GM12878 (cell line): ENCODE measurements around the gene ZNF566. TPM values are rescaled to one million over a fixed set of nuclear protein-coding genes. Genes with fewer than 3 reads are reported as not detected.

Experiments
- ATAC-seq: fragments of 200-7000 bp; cut with Tn5 transposase; 3 replicates; pipeline ENCODE4 v1.9.1; 2020; ENCODE audit warnings: mild to moderate bottlenecking, moderate library complexity
- BruUV-seq: library from RNA; stranded (reverse); fragments of 400-500 nt; replicated peaks from 2 replicates; lab custom pipeline; 2021; lab: Mats Ljungman, UMichigan
- CTCF ChIA-PET: fragments of 300-600 bp; sonication (Branson Sonifier 250); formaldehyde crosslinking; extraction: SDS; loops from one replicate; lab custom pipeline; 2021; ENCODE audit warnings: inconsistent platforms; lab: Yijun Ruan, JAX
- POLR2A ChIA-PET: fragments of 350-600 bp; formaldehyde crosslinking; extraction: SDS; loops from one replicate; lab custom pipeline; 2021; ENCODE audit warnings: inconsistent platforms; lab: Charles Lee
- RAD21 ChIA-PET: fragments of 300-600 bp; sonication (Branson Sonifier 250); formaldehyde crosslinking; loops from one replicate; lab custom pipeline; 2023; ENCODE audit warnings: antibody characterized with exemption; ENCODE audit not compliant: unreplicated experiment; lab: Charles Lee
- SMC1A ChIA-PET: fragments of 300-600 bp; sonication (Branson Sonifier 250); formaldehyde crosslinking; loops from one replicate; lab custom pipeline; 2023; ENCODE audit not compliant: unreplicated experiment, uncharacterized antibody; lab: Charles Lee
- DNase-seq: peaks from one replicate; pipeline ENCODE4 v3.0.0-alpha.2; 2011; ENCODE audit warnings: low read depth, low spot score
- FAIRE-seq: peaks from 3 replicates; lab custom pipeline; 2011; peaks lifted over from hg19 to GRCh38; lab: Jason Lieb, UNC
- H2AFZ ChIP-seq: 2 replicates; pipeline ENCODE4 v1.6.0; 2011; ENCODE audit warnings: low read depth, low read length, control low read depth; ENCODE audit not compliant: control insufficient read depth
- H3K27ac ChIP-seq: 2 replicates; pipeline ENCODE4 v1.5.1; 2011; ENCODE audit warnings: control low read depth; ENCODE audit not compliant: control insufficient read depth, insufficient read depth
- H3K27me3 ChIP-seq, 2 experiments: replicated peaks in 1 of 2; 2 replicates each; pipeline versions ENCODE4 v1.6.0 to v1.6.1; 2011; ENCODE audit warnings: low read length in 1 of 2; ENCODE audit not compliant: control insufficient read depth in 2 of 2, insufficient read depth in 2 of 2
- H3K36me3 ChIP-seq, 2 experiments: 2 replicates each; pipeline ENCODE4 v1.5.1; 2011; ENCODE audit warnings: low read length in 1 of 2; ENCODE audit not compliant: control insufficient read depth in 2 of 2, insufficient read depth in 2 of 2
- H3K4me1 ChIP-seq: 2 replicates; pipeline ENCODE4 v1.6.1; 2011; ENCODE audit warnings: mild to moderate bottlenecking, low read length, moderate library complexity, mixed read lengths; ENCODE audit not compliant: control insufficient read depth, insufficient read depth
- H3K4me2 ChIP-seq: 2 replicates; pipeline ENCODE4 v1.6.0; 2011; ENCODE audit warnings: control low read depth; ENCODE audit not compliant: control insufficient read depth, insufficient read depth
- H3K4me3 ChIP-seq: fragments of 200-600 bp; sonication (generic); 2 replicates; pipeline ENCODE4 v1.5.1; 2016
- H3K79me2 ChIP-seq: 2 replicates; pipeline ENCODE4 v1.6.0; 2011; ENCODE audit warnings: low read length; ENCODE audit not compliant: control insufficient read depth, insufficient read depth
- H3K9ac ChIP-seq: 2 replicates; pipeline ENCODE4 v1.8.0; 2011; ENCODE audit warnings: low read length, control low read depth, mixed read lengths; ENCODE audit not compliant: control insufficient read depth, insufficient read depth
- H3K9me3 ChIP-seq: replicated peaks from 3 replicates; pipeline ENCODE4 v1.5.1; 2011; ENCODE audit warnings: mild to moderate bottlenecking, low read length; ENCODE audit not compliant: control insufficient read depth, insufficient read depth
- H4K20me1 ChIP-seq: 2 replicates; pipeline ENCODE4 v1.6.0; 2011; ENCODE audit not compliant: control insufficient read depth, insufficient read depth
- BHLHE40 ChIP-seq, 2 experiments: fragments of 450-650 bp in 1 of 2; IDR thresholded peaks; 2 replicates each; pipeline ENCODE4 v1.6.1; 2011 to 2017; ENCODE audit warnings: low read depth in 2 of 2, borderline replicate concordance in 1 of 2, improper control_type of control experiment in 1 of 2, low read length in 1 of 2, mild to moderate bottlenecking in 1 of 2
- BMI1 ChIP-seq: fragments of 450-650 bp; IDR thresholded peaks from 2 replicates; pipeline ENCODE4 v1.6.1; 2016; ENCODE audit warnings: mild to moderate bottlenecking, moderate library complexity, borderline replicate concordance
- CREM ChIP-seq: IDR thresholded peaks from 2 replicates; pipeline ENCODE4 v1.6.1; 2014; ENCODE audit warnings: antibody characterized with exemption, low read depth
- IKZF1 ChIP-seq: fragments of 450-650 bp; conservative IDR thresholded peaks from 2 replicates; pipeline ENCODE4 v1.6.1; 2017; ENCODE audit warnings: antibody characterized with exemption, mild to moderate bottlenecking
- MTA3 ChIP-seq: IDR thresholded peaks from 2 replicates; pipeline ENCODE4 v1.6.1; 2012; ENCODE audit warnings: low read length, inconsistent platforms, borderline replicate concordance
- NKRF ChIP-seq: fragments of 450-650 bp; conservative IDR thresholded peaks from 2 replicates; pipeline ENCODE4 v1.6.1; 2017; ENCODE audit warnings: mild to moderate bottlenecking, moderate library complexity
- NR2C1 ChIP-seq: fragments of 450-650 bp; IDR thresholded peaks from 2 replicates; pipeline ENCODE4 v1.6.1; 2017; ENCODE audit warnings: antibody characterized with exemption, mild to moderate bottlenecking, moderate library complexity
- NRF1 ChIP-seq: conservative IDR thresholded peaks from 2 replicates; pipeline ENCODE4 v1.6.1; 2011; ENCODE audit warnings: mild to moderate bottlenecking, low read depth, low read length, improper control_type of control experiment
- POLR2A ChIP-seq: IDR thresholded peaks from 2 replicates; pipeline ENCODE4 v1.6.1; 2011; ENCODE audit warnings: low read depth, mild to moderate bottlenecking, low read length
- POLR2AphosphoS5 ChIP-seq: IDR thresholded peaks from 2 replicates; pipeline ENCODE4 v1.6.1; 2011; ENCODE audit warnings: mild to moderate bottlenecking, low read length, inconsistent platforms
- RCOR1 ChIP-seq: conservative IDR thresholded peaks from 2 replicates; pipeline ENCODE4 v1.6.1; 2012; ENCODE audit warnings: low read depth, low read length, improper control_type of control experiment
- SMC3 ChIP-seq: IDR thresholded peaks from 2 replicates; pipeline ENCODE4 v1.6.1; 2011; ENCODE audit warnings: low read length, improper control_type of control experiment, borderline replicate concordance
- STAT3 ChIP-seq: IDR thresholded peaks from 2 replicates; pipeline ENCODE4 v1.6.1; 2011; ENCODE audit warnings: low read depth, low read length, improper control_type of control experiment
- TAF1 ChIP-seq: IDR thresholded peaks from 2 replicates; pipeline ENCODE4 v1.6.1; 2011; ENCODE audit warnings: mild to moderate bottlenecking, low read depth, low read length, borderline replicate concordance
- TARDBP ChIP-seq: IDR thresholded peaks from 2 replicates; pipeline ENCODE4 v1.6.1; 2016; ENCODE audit warnings: borderline replicate concordance
- ZBTB4 ChIP-seq: fragments of 450-650 bp; formaldehyde crosslinking; IDR thresholded peaks from 2 replicates; pipeline ENCODE4 v1.4.0; 2022; ENCODE audit warnings: mild to moderate bottlenecking, moderate library complexity
- ZNF622 ChIP-seq: fragments of 450-650 bp; IDR thresholded peaks from 2 replicates; pipeline ENCODE4 v1.6.1; 2017; ENCODE audit warnings: mild to moderate bottlenecking, inconsistent platforms
- ZZZ3 ChIP-seq: IDR thresholded peaks from 2 replicates; pipeline ENCODE4 v1.6.1; 2011; ENCODE audit warnings: low read depth; ENCODE audit not compliant: control insufficient read depth, insufficient read length
- WGBS: methylation state at CpG from one replicate; pipeline ENCODE4 v1.1.6; 2016; ENCODE audit warnings: low lambda C conversion rate; ENCODE audit not compliant: insufficient replicate concordance, insufficient coverage; ENCODE audit errors: missing lambda C conversion rate; 5-methylcytosine and 5-hydroxymethylcytosine counted together
- in situ Hi-C: fragments of 300-500 bp; cut with MboI; formaldehyde crosslinking; loops from 9 replicates; pipeline ENCODE4 v1.14.3; 2018; ENCODE audit warnings: mixed read lengths
- intact Hi-C: fragments of 100-400 bp; cut with micrococcal nuclease; formaldehyde crosslinking; loops from one replicate; pipeline ENCODE4 v1.14.2; 2022; ENCODE audit not compliant: unreplicated experiment
- polyA plus RNA-seq, 11 experiments: library from polyadenylated mRNA; depleted of rRNA in 4 of 11; unstranded in 6 of 11; stranded (reverse) in 5 of 11; fragments of >200 nt; fragmentation: Nextera tagmentation in 4 of 11; fragmentation: Illumina TruSeq in 1 of 11; extraction: Ambion mirVana in 4 of 11; extraction: Trizol in 1 of 11; gene quantifications; 1 replicate in 1 of 11; 2 replicates in 10 of 11; pipeline versions ENCODE4 v1.2.1 to v1.2.3, GENCODE V29; 2011 to 2016; ENCODE audit warnings: inconsistent platforms in 2 of 11, missing spikeins in 2 of 11, low read depth in 1 of 11
- total RNA-seq, 4 experiments: library from RNA; depleted of rRNA in 3 of 4; stranded (reverse); fragments of >200 nt in 3 of 4; fragmentation: Illumina TruSeq in 1 of 4; extraction: Trizol in 1 of 4; gene quantifications; 2 replicates each; pipeline versions ENCODE4 v1.2.1 to v1.2.3, GENCODE V29; 2013 to 2021

ZNF566 gene
- total and polyA plus RNA-seq, 10 of the 15 experiments (the other 5 are each of a cell fraction or from before 2014, with no cell fraction given): 2.5 to 5.8 (median 3.9) TPM

GRCh38 chr19:36418287-36419001 is 70.9 kb downstream of the ZNF566 start, which contains the start of gene ZFP82:
Gene ZFP82, minus strand, starts transcription at chr19:36418644. Its CDS starts 8,855 bp downstream, at chr19:36409789.
- Histone ChIP-seq H3K27me3 (no peaks in the 10 kb centered on the region), H3K4me1 (no peaks in the 10 kb centered on the region), H3K9ac (peak within 1 kb of the TSS; percentile 71), H3K9me3 (peaks cover 6% of the 10 kb centered on the region; the same call in 2 of the 3 replicates), H3K4me3 (peak within 1 kb of the TSS; percentile 76), H3K79me2 (peaks cover 13% of the 10 kb centered on the region), H3K27ac (peak within 1 kb of the TSS; percentile 61), H2AFZ (peak within 1 kb of the TSS; percentile 63), H3K36me3 (no peaks in the 10 kb centered on the region), H4K20me1 (no peaks in the 10 kb centered on the region), H3K4me2 (peak within 1 kb of the TSS; percentile 5)
- FAIRE-seq (peak; percentile 57), DNase-seq (peak; percentile 37), ATAC-seq (peak; percentile 97)
- BruUV-seq: no TSS peak
- ChIA-PET CTCF (interaction anchor here (0.6 kb wide), 1 partner anchor 14 kb away, joined by 3 read pairs; no protein-coding TSS in a partner anchor), RAD21 (no interaction called here), SMC1A (interaction anchor here (1.0 kb wide), 1 partner anchor 14 kb away, joined by 3 read pairs; no protein-coding TSS in a partner anchor), POLR2A (interaction anchor here (0.6 to 1.6 kb wide), 2 partner anchors 71 to 292 kb away, joined by 5 to 6 read pairs; partner anchors contain the start of gene ZNF566)
- intact Hi-C loops: no loop called here
- 1% methylated on average over 70 of the region's 70 CpGs for WGBS
- in situ Hi-C loops: no loop called here
- TF ChIP-seq SMC3 (no peak), TARDBP (0 out of 2 replicates have a peak, but pooled peaks have one; percentile 17), BHLHE40 (IDR thresholded peaks at IDR 0.05; ENCODE audit: borderline replicate concordance in 1 of 2, low read depth in 2 of 2, low read length in 1 of 2) (peak in 1 of 2 experiments; percentile 64; a peak in 1 of 4 replicates), POLR2AphosphoS5 (peak; percentile 69), CREM (peak; percentile 10; the same call in 1 of the 2 replicates), BMI1 (no peak), POLR2A (peak; percentile 85), ZNF622 (no peak), NR2C1 (peak; percentile 40), STAT3 (no peak), MTA3 (no peak), TAF1 (0 out of 2 replicates have a peak, but pooled peaks have one; percentile 48), ZBTB4 (CRISPR knock-in tag) (no peak), IKZF1 (peak; percentile 49; the same call in 1 of the 2 replicates), ZZZ3 (no peak), NRF1 (peak; percentile 47), NKRF (peak; percentile 44; the same call in 1 of the 2 replicates), RCOR1 (0 out of 2 replicates have a peak, but pooled peaks have one; percentile 52)
